GM21717 (cell line): ENCODE data around the gene PRR35.

Source experiments
- ATAC-seq: cut with Tn5 transposase; IDR thresholded peaks from one replicate; pipeline ENCODE4 v1.9.1; 2021; ENCODE audit warnings: mild to moderate bottlenecking, moderate library complexity; ENCODE audit not compliant: unreplicated experiment

The PRR35 gene

GRCh38 chr16:561957-562938 is 2.1 kb downstream of the PRR35 start:
- no peak for ATAC-seq

DNA sequence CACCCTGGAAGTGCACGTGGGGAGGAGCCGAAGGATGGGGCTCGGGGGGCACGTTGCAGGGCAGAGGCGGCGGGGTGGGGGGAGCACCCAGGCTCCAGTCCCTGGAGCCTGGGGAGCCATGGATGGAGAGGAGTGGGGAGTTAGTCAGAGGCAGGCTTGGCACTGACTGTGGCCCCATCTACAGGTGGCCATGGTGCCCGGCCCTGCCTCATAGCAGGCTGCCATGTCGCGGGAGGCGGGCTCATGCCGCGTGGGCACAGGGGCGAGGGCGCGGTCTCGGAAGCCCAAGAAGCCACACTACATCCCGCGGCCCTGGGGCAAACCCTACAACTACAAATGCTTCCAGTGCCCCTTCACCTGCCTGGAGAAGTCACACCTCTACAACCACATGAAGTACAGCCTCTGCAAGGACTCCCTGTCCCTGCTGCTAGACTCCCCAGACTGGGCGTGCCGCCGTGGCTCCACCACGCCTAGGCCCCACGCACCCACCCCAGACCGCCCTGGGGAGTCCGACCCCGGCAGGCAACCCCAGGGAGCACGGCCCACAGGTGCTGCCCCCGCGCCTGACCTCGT is 3.0 kb downstream of the PRR35 start:
- ATAC-seq: no peak

- no peak for ATAC-seq
Observed at GRCh38 chr16:564690-565418, 4.7 kb downstream of the PRR35 start.

GRCh38 chr16:565419-566330 is 5.5 kb downstream of the PRR35 start:
- ATAC-seq: no peak

DNA sequence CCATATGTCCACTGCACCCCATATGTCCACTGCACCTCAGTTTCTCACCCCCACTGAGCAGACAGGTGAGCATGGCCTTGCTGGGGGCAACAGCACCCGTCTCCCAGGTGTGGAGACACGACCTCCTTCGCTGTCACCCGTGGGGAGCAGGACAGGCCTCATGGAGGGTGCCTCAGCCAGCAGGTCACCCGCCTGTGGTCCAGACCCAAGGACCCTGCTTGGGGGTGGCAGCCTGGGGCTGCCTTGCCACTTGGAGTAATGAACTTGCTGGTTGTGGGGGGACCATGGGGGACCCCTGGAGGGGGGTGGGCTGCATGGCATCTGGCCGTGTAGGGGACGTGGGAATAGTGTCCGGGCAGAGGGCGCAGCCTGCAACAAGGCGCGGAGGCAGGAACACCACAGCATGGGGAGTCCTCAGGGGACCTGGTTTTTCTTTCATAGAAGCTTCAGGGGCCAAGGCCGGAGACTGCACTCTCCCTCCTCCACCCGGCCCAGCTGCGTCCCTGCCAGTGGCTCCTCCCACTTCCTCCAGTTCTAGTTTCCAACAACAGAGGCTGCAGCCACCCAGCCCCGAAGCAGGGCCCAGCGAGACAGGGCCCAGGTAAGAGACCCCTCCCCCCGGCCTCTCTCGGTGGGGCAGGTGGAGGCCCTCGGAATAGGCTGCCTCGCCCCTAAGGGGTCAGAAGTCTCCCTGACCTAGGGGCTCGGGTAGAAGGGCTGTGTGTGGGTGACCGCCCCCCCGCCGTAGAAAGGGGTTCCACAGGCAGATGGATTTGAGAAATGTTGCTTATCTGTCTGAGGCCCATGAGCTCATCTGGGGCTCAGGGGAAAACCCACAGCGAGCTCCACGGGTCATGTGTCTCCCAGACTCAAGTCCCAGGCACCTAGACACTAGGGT is 6.5 kb downstream of the PRR35 start, which contains the start of gene NHLRC4:
Gene NHLRC4, plus strand, starts transcription at position 531 of the 898 bp plus-strand sequence. CDS start 1,043 bp downstream, outside the sequence.
- ATAC-seq: no peak

- ATAC-seq: no peak
Observed at GRCh38 chr16:567373-568256, 7.4 kb downstream of the PRR35 start.

DNA sequence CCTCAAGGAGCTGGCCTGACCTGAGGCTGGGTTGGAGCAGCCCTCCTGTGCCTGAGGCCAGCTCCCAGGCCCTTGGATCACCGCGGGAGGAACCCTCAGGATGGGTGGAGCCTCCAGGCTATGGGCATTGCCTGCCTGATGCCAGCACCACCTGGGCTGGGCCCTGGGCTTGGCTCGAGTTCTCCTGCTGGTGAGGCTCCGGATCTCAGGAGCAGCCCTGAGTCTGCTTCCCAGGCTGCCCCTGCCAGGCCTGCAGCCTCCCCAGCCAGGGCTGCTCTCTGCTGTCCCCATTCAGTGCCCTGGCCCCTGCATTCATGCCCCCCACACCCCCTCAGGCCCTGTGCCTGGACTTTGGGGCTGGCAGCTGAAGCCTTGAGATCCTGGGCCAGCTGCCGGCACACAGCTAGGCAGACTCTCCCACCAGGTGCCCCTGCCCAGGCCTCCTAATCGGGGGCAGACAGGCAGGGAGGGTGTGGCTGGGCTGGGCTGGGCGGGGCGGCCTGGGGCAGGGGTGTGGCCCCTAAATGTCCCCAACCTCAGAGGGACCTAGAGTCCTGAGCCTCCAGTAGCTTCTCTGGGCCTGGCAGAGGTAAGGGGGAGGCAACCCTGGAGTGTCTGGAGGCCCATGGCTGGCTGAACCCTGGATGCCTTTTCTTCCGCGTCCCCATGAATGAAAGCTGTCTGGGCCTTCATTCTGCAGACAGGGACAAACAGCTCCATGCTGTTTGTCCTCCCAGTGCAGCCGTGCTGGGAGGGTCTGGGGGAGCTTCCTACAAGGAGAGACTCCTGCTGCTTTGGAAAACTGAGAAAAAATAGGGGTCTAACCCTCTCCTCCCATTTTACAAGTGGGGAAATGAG is 8.4 kb downstream of the PRR35 start:
- no peak for ATAC-seq

- ATAC-seq: no peak
Observed at GRCh38 chr16:569445-570254, 9.5 kb downstream of the PRR35 start, which contains the start of gene PIGQ. PIGQ (plus strand) TSS chr16:569968; CDS start chr16:574075, 4,107 bp downstream.

DNA sequence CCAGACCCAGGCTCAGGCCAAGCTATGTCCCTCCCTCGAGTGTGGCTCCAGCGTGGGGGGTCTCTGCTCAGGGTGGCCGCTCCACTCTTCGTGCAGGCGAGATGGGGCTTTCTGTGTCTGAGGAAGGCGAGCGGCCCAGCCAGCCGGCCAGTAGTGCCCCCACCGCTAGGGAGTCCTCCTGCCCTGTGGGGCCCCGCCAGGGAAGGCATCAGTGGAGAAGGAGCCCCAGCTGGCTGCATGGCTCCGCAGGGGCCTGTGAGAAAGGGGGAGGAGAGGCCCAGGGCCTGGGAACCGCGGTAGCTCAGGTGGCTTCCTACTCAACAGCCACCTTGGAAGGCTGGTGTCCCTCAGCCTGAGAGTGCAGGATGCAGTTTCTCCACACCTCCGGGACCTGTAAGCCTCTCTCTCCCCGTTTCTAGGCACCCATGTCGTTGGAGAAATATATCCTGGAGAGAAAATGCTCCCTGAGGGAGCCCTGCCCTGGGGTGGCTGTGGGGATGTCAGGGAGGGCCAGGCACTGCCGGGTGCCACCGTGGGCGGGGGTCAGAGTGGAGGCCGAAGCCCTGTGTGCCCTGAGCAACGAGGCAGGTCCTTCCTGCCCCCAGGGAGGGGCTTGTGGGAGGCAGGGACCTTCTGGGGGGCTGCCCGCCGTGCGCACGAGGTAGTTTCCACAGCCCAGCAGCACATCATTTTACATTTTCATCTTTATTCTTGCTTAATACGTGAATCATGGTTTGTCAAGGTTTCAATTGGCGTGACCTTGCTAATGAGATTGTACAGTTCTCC is 12.9 kb downstream of the PRR35 start:
- ATAC-seq: no peak

DNA sequence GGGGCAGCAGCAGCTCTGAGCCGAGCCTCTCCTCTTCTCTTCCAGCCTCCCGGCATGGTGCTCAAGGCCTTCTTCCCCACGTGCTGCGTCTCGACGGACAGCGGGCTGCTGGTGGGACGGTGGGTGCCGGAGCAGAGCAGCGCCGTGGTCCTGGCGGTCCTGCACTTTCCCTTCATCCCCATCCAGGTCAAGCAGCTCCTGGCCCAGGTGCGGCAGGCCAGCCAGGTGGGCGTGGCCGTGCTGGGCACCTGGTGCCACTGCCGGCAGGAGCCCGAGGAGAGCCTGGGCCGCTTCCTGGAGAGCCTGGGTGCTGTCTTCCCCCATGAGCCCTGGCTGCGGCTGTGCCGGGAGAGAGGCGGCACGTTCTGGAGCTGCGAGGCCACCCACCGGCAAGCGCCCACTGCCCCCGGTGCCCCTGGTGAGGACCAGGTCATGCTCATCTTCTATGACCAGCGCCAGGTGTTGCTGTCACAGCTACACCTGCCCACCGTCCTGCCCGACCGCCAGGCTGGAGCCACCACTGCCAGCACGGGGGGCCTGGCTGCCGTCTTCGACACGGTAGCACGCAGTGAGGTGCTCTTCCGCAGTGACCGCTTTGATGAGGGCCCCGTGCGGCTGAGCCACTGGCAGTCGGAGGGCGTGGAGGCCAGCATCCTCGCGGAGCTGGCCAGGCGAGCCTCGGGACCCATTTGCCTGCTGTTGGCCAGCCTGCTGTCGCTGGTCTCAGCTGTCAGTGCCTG is 14.0 kb downstream of the PRR35 start:
- no peak for ATAC-seq

GRCh38 chr16:575354-576196 is 15.4 kb downstream of the PRR35 start:
- no peak for ATAC-seq

- ATAC-seq: no peak
Observed at GRCh38 chr16:576197-576822, 16.1 kb downstream of the PRR35 start.

- ATAC-seq: no peak
Observed at GRCh38 chr16:576823-577201, 16.6 kb downstream of the PRR35 start.

DNA sequence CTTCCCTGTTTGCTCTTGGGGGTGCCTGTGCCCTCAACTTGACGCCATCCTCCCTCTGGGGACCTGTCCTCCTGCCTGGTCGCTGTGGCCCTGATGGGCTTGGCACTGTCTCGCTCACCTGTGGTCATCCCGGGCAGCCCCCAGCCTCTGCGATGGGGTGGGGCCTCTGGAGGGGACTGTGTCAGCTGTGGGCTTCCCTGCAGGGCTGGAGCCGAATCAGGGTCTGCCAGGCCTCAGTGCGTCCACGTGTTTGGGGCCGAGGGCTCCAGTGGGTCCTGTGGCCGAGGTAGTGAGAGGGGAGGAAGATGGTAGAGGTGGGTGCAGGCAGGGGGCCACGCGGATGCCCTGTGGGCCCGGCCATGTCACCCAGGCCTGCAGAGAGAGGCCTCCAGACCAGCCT is 17.6 kb downstream of the PRR35 start:
- ATAC-seq: no peak
